ENCODE results near the gene CCSAP.
"Not testable (repeated sequence)": the region's sequence is repeated elsewhere in the genome, so short reads cannot be mapped to it uniquely, and the experiment has no call there.

The CCSAP gene

GRCh38 chr1:229341774-229342655, 832 bp downstream of the CCSAP start:
- Histone ChIP-seq H3K27me3 (ENCODE audit: control insufficient read depth in 1 of 2, insufficient read depth in 2 of 2, low read length in 2 of 2) (peaks cover 0 to 2% of the 10 kb centered on the region in 2 donors), H3K4me1 (ENCODE audit: control insufficient read depth, insufficient read depth, low read length) (peaks cover 12% of the 10 kb centered on the region), H3K27ac (ENCODE audit: low read length) (no peak overlapping the region), H3K36me3 (ENCODE audit: control insufficient read depth in 2 of 2, insufficient read depth in 2 of 2, low read length in 2 of 2) (no peaks in the 10 kb centered on the region), H3K4me3 (ENCODE audit: low read length in 2 of 2) (peak overlapping the region; percentile 49 to 81), H3K9me3 (ENCODE audit: control insufficient read depth in 2 of 2, low read length in 2 of 2) (no peaks in the 10 kb centered on the region), H3K9ac (ENCODE audit: low read length in 2 of 2) (peak overlapping the region; percentile 64 to 69)

- H3K4me3 ChIP-seq (ENCODE audit: low read length in 2 of 2), result no peak overlapping the region
- no peak overlapping the region for H3K9ac ChIP-seq (ENCODE audit: low read length in 2 of 2)
- peaks cover 12% of the 10 kb centered on the region for H3K4me1 ChIP-seq (ENCODE audit: control insufficient read depth, insufficient read depth, low read length)
- peaks cover 0 to 1% of the 10 kb centered on the region in 2 donors for H3K36me3 ChIP-seq (ENCODE audit: control insufficient read depth in 2 of 2, insufficient read depth in 2 of 2, low read length in 2 of 2)
- no peaks in the 10 kb centered on the region for H3K27me3 ChIP-seq (ENCODE audit: control insufficient read depth in 1 of 2, insufficient read depth in 2 of 2, low read length in 2 of 2)
- H3K9me3 ChIP-seq (ENCODE audit: control insufficient read depth in 2 of 2, low read length in 2 of 2), result no peaks in the 10 kb centered on the region
- H3K27ac ChIP-seq (ENCODE audit: low read length), result no peak overlapping the region
Measured at GRCh38 chr1:229340496-229340895, 2.4 kb downstream of the CCSAP start.

- peaks cover 0 to 2% of the 10 kb centered on the region in 2 donors for H3K36me3 ChIP-seq (ENCODE audit: control insufficient read depth in 2 of 2, insufficient read depth in 2 of 2, low read length in 2 of 2)
- no peak overlapping the region for H3K27ac ChIP-seq (ENCODE audit: low read length)
- no peak overlapping the region for H3K4me3 ChIP-seq (ENCODE audit: low read length in 2 of 2)
- H3K4me1 ChIP-seq (ENCODE audit: control insufficient read depth, insufficient read depth, low read length), result peaks cover 12% of the 10 kb centered on the region
- H3K9me3 ChIP-seq (ENCODE audit: control insufficient read depth in 2 of 2, low read length in 2 of 2), result no peaks in the 10 kb centered on the region
- no peaks in the 10 kb centered on the region for H3K27me3 ChIP-seq (ENCODE audit: control insufficient read depth in 1 of 2, insufficient read depth in 2 of 2, low read length in 2 of 2)
- no peak overlapping the region for H3K9ac ChIP-seq (ENCODE audit: low read length in 2 of 2)
Measured at GRCh38 chr1:229339520-229339919, 3.3 kb downstream of the CCSAP start.

- no peaks in the 10 kb centered on the region for H3K27me3 ChIP-seq (ENCODE audit: control insufficient read depth in 1 of 2, insufficient read depth in 2 of 2, low read length in 2 of 2)
- peaks cover 12% of the 10 kb centered on the region for H3K4me1 ChIP-seq (ENCODE audit: control insufficient read depth, insufficient read depth, low read length)
- no peak overlapping the region for H3K9ac ChIP-seq (ENCODE audit: low read length in 2 of 2)
- no peak overlapping the region for H3K27ac ChIP-seq (ENCODE audit: low read length)
- H3K36me3 ChIP-seq (ENCODE audit: control insufficient read depth in 2 of 2, insufficient read depth in 2 of 2, low read length in 2 of 2), result peaks cover 0 to 2% of the 10 kb centered on the region in 2 donors
- no peak overlapping the region for H3K4me3 ChIP-seq (ENCODE audit: low read length in 2 of 2)
- H3K9me3 ChIP-seq (ENCODE audit: control insufficient read depth in 2 of 2, low read length in 2 of 2), result no peaks in the 10 kb centered on the region
Measured at GRCh38 chr1:229339086-229339485, 3.8 kb downstream of the CCSAP start.

- H3K4me1 ChIP-seq (ENCODE audit: control insufficient read depth, insufficient read depth, low read length), result peaks cover 3% of the 10 kb centered on the region
- no peaks in the 10 kb centered on the region for H3K9me3 ChIP-seq (ENCODE audit: control insufficient read depth in 2 of 2, low read length in 2 of 2)
- peaks cover 0 to 2% of the 10 kb centered on the region in 2 donors for H3K36me3 ChIP-seq (ENCODE audit: control insufficient read depth in 2 of 2, insufficient read depth in 2 of 2, low read length in 2 of 2)
- no peak overlapping the region for H3K4me3 ChIP-seq (ENCODE audit: low read length in 2 of 2)
- H3K27ac ChIP-seq (ENCODE audit: low read length), result no peak overlapping the region
- no peaks in the 10 kb centered on the region for H3K27me3 ChIP-seq (ENCODE audit: control insufficient read depth in 1 of 2, insufficient read depth in 2 of 2, low read length in 2 of 2)
- H3K9ac ChIP-seq (ENCODE audit: low read length in 2 of 2), result no peak overlapping the region
Measured at GRCh38 chr1:229336345-229336744, 6.5 kb downstream of the CCSAP start.

- Histone ChIP-seq H3K4me1 (ENCODE audit: control insufficient read depth, insufficient read depth, low read length) (no peaks in the 10 kb centered on the region), H3K9ac (ENCODE audit: low read length in 2 of 2) (no peak overlapping the region), H3K36me3 (ENCODE audit: control insufficient read depth in 2 of 2, insufficient read depth in 2 of 2, low read length in 2 of 2) (peaks cover 0 to 2% of the 10 kb centered on the region in 2 donors), H3K9me3 (ENCODE audit: control insufficient read depth in 2 of 2, low read length in 2 of 2) (no peaks in the 10 kb centered on the region), H3K4me3 (ENCODE audit: low read length in 2 of 2) (no peak overlapping the region), H3K27ac (ENCODE audit: low read length) (no peak overlapping the region), H3K27me3 (ENCODE audit: control insufficient read depth in 1 of 2, insufficient read depth in 2 of 2, low read length in 2 of 2) (no peaks in the 10 kb centered on the region)
Measured at GRCh38 chr1:229334716-229335115, 8.1 kb downstream of the CCSAP start.

- no peaks in the 10 kb centered on the region for H3K9me3 ChIP-seq (ENCODE audit: control insufficient read depth in 2 of 2, low read length in 2 of 2)
- no peaks in the 10 kb centered on the region for H3K27me3 ChIP-seq (ENCODE audit: control insufficient read depth in 1 of 2, insufficient read depth in 2 of 2, low read length in 2 of 2)
- peaks cover 0 to 2% of the 10 kb centered on the region in 2 donors for H3K36me3 ChIP-seq (ENCODE audit: control insufficient read depth in 2 of 2, insufficient read depth in 2 of 2, low read length in 2 of 2)
- no peak overlapping the region for H3K27ac ChIP-seq (ENCODE audit: low read length)
- H3K9ac ChIP-seq (ENCODE audit: low read length in 2 of 2), result no peak overlapping the region
- H3K4me3 ChIP-seq (ENCODE audit: low read length in 2 of 2), result no peak overlapping the region
- no peaks in the 10 kb centered on the region for H3K4me1 ChIP-seq (ENCODE audit: control insufficient read depth, insufficient read depth, low read length)
Measured at GRCh38 chr1:229334269-229334668, 8.6 kb downstream of the CCSAP start.

GRCh38 chr1:229328598-229329362, 14.1 kb downstream of the CCSAP start:
- Histone ChIP-seq H3K4me1 (ENCODE audit: control insufficient read depth, insufficient read depth, low read length) (no peaks in the 10 kb centered on the region), H3K27me3 (ENCODE audit: control insufficient read depth in 1 of 2, insufficient read depth in 2 of 2, low read length in 2 of 2) (no peaks in the 10 kb centered on the region), H3K4me3 (ENCODE audit: low read length in 2 of 2) (no peak overlapping the region), H3K9ac (ENCODE audit: low read length in 2 of 2) (no peak overlapping the region), H3K27ac (ENCODE audit: low read length) (no peak overlapping the region), H3K9me3 (ENCODE audit: control insufficient read depth in 2 of 2, low read length in 2 of 2) (no peaks in the 10 kb centered on the region), H3K36me3 (ENCODE audit: control insufficient read depth in 2 of 2, insufficient read depth in 2 of 2, low read length in 2 of 2) (peaks cover 7 to 9% of the 10 kb centered on the region in 2 donors)

GRCh38 chr1:229327765-229328164, 15.1 kb downstream of the CCSAP start:
- not testable (repeated sequence) for H3K4me3 ChIP-seq (ENCODE audit: low read length in 2 of 2); H3K27ac ChIP-seq (ENCODE audit: low read length); H3K9me3 ChIP-seq (ENCODE audit: control insufficient read depth in 2 of 2, low read length in 2 of 2); H3K9ac ChIP-seq (ENCODE audit: low read length in 2 of 2); H3K27me3 ChIP-seq (ENCODE audit: control insufficient read depth in 1 of 2, insufficient read depth in 2 of 2, low read length in 2 of 2); H3K4me1 ChIP-seq (ENCODE audit: control insufficient read depth, insufficient read depth, low read length)
- peaks cover 12 to 16% of the 10 kb centered on the region in 2 donors for H3K36me3 ChIP-seq (ENCODE audit: control insufficient read depth in 2 of 2, insufficient read depth in 2 of 2, low read length in 2 of 2)

GRCh38 chr1:229326601-229327000, 16.2 kb downstream of the CCSAP start:
- Histone ChIP-seq H3K9ac (ENCODE audit: low read length in 2 of 2) (no peak overlapping the region), H3K36me3 (ENCODE audit: control insufficient read depth in 2 of 2, insufficient read depth in 2 of 2, low read length in 2 of 2) (peaks cover 12 to 16% of the 10 kb centered on the region in 2 donors), H3K9me3 (ENCODE audit: control insufficient read depth in 2 of 2, low read length in 2 of 2) (no peaks in the 10 kb centered on the region), H3K27me3 (ENCODE audit: control insufficient read depth in 1 of 2, insufficient read depth in 2 of 2, low read length in 2 of 2) (no peaks in the 10 kb centered on the region), H3K27ac (ENCODE audit: low read length) (no peak overlapping the region), H3K4me3 (ENCODE audit: low read length in 2 of 2) (no peak overlapping the region), H3K4me1 (ENCODE audit: control insufficient read depth, insufficient read depth, low read length) (no peaks in the 10 kb centered on the region)

Measured in stomach smooth muscle (tissue), 2 donors.